Body of pancreas (tissue), 4 donors: Measurements from ENCODE around the gene MYO7B. TPM values are rescaled to one million over a fixed set of nuclear protein-coding genes. Genes with fewer than 3 reads are reported as not detected.

Experiments
- ATAC-seq: fragments of 150-250 bp; one replicate; pipeline ENCODE4 v1.9.1; 2016
- DNase-seq, 4 donors: peaks; one replicate each; pipeline ENCODE4 v3.0.0-alpha.2; 2019
- H3K27ac ChIP-seq, 4 donors: fragments of 200-600 bp; sonication (generic); 1 replicate in 3 of 4; 2 replicates in 1 of 4; pipeline versions ENCODE4 v1.5.1 to v1.6.1; 2016 to 2019; ENCODE audit warnings: mild to moderate bottlenecking in 1 of 4, mixed read lengths in 1 of 4, moderate library complexity in 1 of 4
- H3K27me3 ChIP-seq, 2 donors: fragments of 200-600 bp; sonication (generic); one replicate each; pipeline ENCODE4 v1.6.0; 2016; ENCODE audit warnings: mild to moderate bottlenecking in 1 of 2
- H3K36me3 ChIP-seq, 2 donors: fragments of 200-600 bp; sonication (generic); replicated peaks in 1 of 2; 2 replicates each; pipeline ENCODE4 v1.5.1; 2016; ENCODE audit warnings: low read depth in 2 of 2; ENCODE audit not compliant: insufficient read depth in 1 of 2
- H3K4me1 ChIP-seq: fragments of 200-600 bp; sonication (generic); one replicate; pipeline ENCODE4 v1.6.0; 2016
- H3K4me3 ChIP-seq, 2 donors: fragments of 200-600 bp; sonication (generic); 1 replicate in 1 of 2; 2 replicates in 1 of 2; pipeline ENCODE4 v1.5.1; 2016 to 2019
- H3K9me3 ChIP-seq, 3 donors: fragments of 200-600 bp; sonication (generic); 1 replicate in 2 of 3; 2 replicates in 1 of 3; pipeline ENCODE4 v1.5.1; 2016
- POLR2A ChIP-seq, 3 donors: fragments of 450-650 bp; IDR thresholded peaks; one replicate each; pipeline ENCODE4 v1.6.1; 2016; ENCODE audit warnings: antibody characterized with exemption in 3 of 3, mild to moderate bottlenecking in 2 of 3
- WGBS, 2 donors: methylation state at CpG; one replicate each; pipeline ENCODE4 v1.1.5; 2017; 5-methylcytosine and 5-hydroxymethylcytosine counted together
- intact Hi-C: fragments of 100-400 bp; cut with DNase I; formaldehyde crosslinking; loops from one replicate; pipeline ENCODE4 v1.15.1; 2023
- total RNA-seq, 2 donors: library from RNA; depleted of rRNA; stranded (reverse); fragments of >200 nt; gene quantifications; one replicate each; pipeline ENCODE4 v1.1.0, GENCODE V29; 2016
- TF ChIP-seq, protein P1 (sequence below), 7 experiments: fragments of 450-650 bp in 4 of 7; fragments of 200-600 bp in 3 of 7; sonication (generic) in 3 of 7; IDR thresholded peaks; one replicate each; pipeline ENCODE4 v1.5.1; 2016 to 2019; ENCODE audit warnings: antibody characterized with exemption in 7 of 7

The MYO7B gene
- total RNA-seq, 2 donors from 2014 or later, result 0.33 to 1.8 TPM

DNA sequence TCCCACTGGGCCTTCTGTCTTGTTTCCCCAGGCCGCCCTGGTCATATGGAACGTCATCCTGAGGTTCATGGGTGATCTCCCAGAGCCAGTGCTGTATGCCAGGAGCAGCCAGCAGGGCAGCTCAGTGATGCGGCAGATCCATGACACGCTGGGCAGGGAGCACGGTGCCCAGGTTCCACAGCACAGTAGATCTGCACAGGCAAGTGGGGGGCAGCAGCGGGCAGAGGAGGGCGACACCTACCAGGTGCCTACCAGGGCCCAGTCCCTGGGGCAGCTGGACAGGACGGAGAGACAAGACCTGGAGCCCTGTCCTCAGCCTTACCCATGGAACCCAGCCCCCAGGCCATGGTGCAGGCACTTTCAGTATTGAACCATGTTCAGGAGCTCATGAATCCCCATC lies 74.3 kb downstream of the MYO7B start:
- Histone ChIP-seq H3K4me3 (no peak overlapping the region), H3K9me3 (peaks cover 0 to 15% (median 0%) of the 10 kb centered on the region in 3 donors), H3K27me3 (no peaks in the 10 kb centered on the region), H3K27ac (no peak overlapping the region), H3K36me3 (no peaks in the 10 kb centered on the region), H3K4me1 (no peaks in the 10 kb centered on the region)
- TF ChIP-seq, protein P1, sequence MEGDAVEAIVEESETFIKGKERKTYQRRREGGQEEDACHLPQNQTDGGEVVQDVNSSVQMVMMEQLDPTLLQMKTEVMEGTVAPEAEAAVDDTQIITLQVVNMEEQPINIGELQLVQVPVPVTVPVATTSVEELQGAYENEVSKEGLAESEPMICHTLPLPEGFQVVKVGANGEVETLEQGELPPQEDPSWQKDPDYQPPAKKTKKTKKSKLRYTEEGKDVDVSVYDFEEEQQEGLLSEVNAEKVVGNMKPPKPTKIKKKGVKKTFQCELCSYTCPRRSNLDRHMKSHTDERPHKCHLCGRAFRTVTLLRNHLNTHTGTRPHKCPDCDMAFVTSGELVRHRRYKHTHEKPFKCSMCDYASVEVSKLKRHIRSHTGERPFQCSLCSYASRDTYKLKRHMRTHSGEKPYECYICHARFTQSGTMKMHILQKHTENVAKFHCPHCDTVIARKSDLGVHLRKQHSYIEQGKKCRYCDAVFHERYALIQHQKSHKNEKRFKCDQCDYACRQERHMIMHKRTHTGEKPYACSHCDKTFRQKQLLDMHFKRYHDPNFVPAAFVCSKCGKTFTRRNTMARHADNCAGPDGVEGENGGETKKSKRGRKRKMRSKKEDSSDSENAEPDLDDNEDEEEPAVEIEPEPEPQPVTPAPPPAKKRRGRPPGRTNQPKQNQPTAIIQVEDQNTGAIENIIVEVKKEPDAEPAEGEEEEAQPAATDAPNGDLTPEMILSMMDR (IDR thresholded peaks at IDR 0.05), result no peak
- no peak for TF ChIP-seq POLR2A (IDR thresholded peaks at IDR 0.05)
- WGBS, 2 donors, result 85 to 89% methylated on average over 3 to 7 of the region's 8 CpGs
- DNase-seq (peak in 1 of 4 donors; percentile 1), ATAC-seq (no peak)
- intact Hi-C loops, result no loop called here

GRCh38 chr2:127610561-127610960 lies 75.1 kb downstream of the MYO7B start:
- ATAC-seq (no peak), DNase-seq (no peak)
- H3K4me1 ChIP-seq, result no peaks in the 10 kb centered on the region
- no peak overlapping the region for H3K4me3 ChIP-seq
- no peak for TF ChIP-seq POLR2A (IDR thresholded peaks at IDR 0.05)
- TF ChIP-seq, protein P1 (IDR thresholded peaks at IDR 0.05), result no peak
- H3K36me3 ChIP-seq, result no peaks in the 10 kb centered on the region
- no peaks in the 10 kb centered on the region for H3K27me3 ChIP-seq
- WGBS, 2 donors, result 88% methylated on average over 1 of the region's 1 CpG; no CpG with 5 or more reads in 1 of the 2 donors
- H3K27ac ChIP-seq, result no peak overlapping the region
- H3K9me3 ChIP-seq, result peaks cover 0 to 15% (median 0%) of the 10 kb centered on the region in 3 donors
- intact Hi-C loops, result no loop called here

GRCh38 chr2:127611076-127611925 lies 75.8 kb downstream of the MYO7B start:
- peak in 1 of 4 donors; percentile 4 for DNase-seq
- no peak overlapping the region for H3K27ac ChIP-seq
- no peak overlapping the region for H3K4me3 ChIP-seq
- no peaks in the 10 kb centered on the region for H3K4me1 ChIP-seq
- no peaks in the 10 kb centered on the region for H3K36me3 ChIP-seq
- H3K27me3 ChIP-seq, result no peaks in the 10 kb centered on the region
- intact Hi-C loops, result no loop called here
- H3K9me3 ChIP-seq, result peaks cover 0 to 15% (median 0%) of the 10 kb centered on the region in 3 donors
- TF ChIP-seq, protein P1 (IDR thresholded peaks at IDR 0.05), result no peak
- no peak for TF ChIP-seq POLR2A (IDR thresholded peaks at IDR 0.05)
- WGBS, 2 donors, result 79 to 84% methylated on average over 6 to 8 of the region's 11 CpGs
- ATAC-seq, result no peak

DNA sequence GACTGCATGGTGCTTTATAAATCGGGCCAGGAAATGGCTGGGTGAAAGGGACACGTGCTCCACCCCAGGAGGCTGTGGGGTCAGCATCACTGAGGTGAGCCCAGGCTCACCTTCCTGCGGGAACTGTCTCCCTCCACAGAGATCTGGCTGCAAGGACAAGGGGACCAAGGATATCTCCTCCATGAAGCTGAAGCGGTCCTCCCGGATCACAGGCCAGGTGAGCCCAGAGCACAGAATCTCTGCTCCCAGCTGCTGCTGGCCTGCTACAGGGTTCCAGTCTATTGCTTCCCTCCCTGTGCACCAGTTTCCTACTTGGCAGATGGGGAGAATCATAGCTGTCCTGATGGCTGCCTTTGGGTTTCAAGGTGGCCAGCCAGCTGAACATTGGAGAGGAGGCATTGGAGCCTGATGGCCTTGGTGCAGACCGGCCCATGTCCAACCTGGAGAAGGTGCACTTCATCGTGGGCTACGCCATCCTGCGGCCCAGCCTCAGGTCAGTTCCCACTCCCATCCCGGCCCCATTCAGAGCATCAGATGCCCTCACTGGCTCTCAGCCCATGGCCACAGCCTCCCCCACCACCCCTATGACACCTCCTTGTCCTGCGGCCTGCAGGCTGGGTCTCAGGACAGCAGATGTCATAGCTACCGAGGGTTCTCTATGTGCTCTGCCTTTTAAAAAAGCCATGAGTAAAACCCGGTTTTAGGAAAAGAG lies 76.8 kb downstream of the MYO7B start:
- H3K36me3 ChIP-seq, result no peaks in the 10 kb centered on the region
- H3K27me3 ChIP-seq, result no peaks in the 10 kb centered on the region
- WGBS, 2 donors, result 77 to 92% methylated on average over 8 to 13 of the region's 13 CpGs
- peaks cover 0 to 15% (median 0%) of the 10 kb centered on the region in 3 donors for H3K9me3 ChIP-seq
- intact Hi-C loops, result no loop called here
- TF ChIP-seq, protein P1 (IDR thresholded peaks at IDR 0.05), result no peak
- TF ChIP-seq POLR2A (IDR thresholded peaks at IDR 0.05), result no peak
- no peak overlapping the region for H3K27ac ChIP-seq
- H3K4me1 ChIP-seq, result no peaks in the 10 kb centered on the region
- H3K4me3 ChIP-seq, result no peak overlapping the region
- peak in 1 of 4 donors; percentile 4 for DNase-seq
- no peak for ATAC-seq
